ENCODE measurements around the gene UBXN11. TPM values are rescaled to one million over a fixed set of nuclear protein-coding genes. Genes with fewer than 3 reads are reported as not detected.

The UBXN11 gene
- 10 to 100 TPM; 13.8 to 48.3 (median 19.7) TPM for total RNA-seq

GRCh38 chr1:26306290-26307229, at the start of gene UBXN11:
Gene UBXN11 (minus strand): TSS chr1:26306636. CDS start chr1:26302883, 3,753 bp downstream.
- WGBS, 2 donors: 3 to 4% methylated on average over 33 to 47 of the region's 51 CpGs
- TF ChIP-seq EP300 (IDR thresholded peaks at IDR 0.05) (peak in 1 of 2 donors; percentile 43), CTCF (IDR thresholded peaks at IDR 0.05) (no peak)
- Histone ChIP-seq H3K9me3 (no peaks in the 10 kb centered on the region), H3K27ac (peak within 1 kb of the TSS in 3 of 4 donors; percentile 47 to 79 (median 51)), H3K4me1 (peaks cover 0 to 27% (median 8%) of the 10 kb centered on the region in 4 donors), H3K4me3 (peak within 1 kb of the TSS; percentile 39 to 83 (median 72)), H3K27me3 (no peaks in the 10 kb centered on the region), H3K36me3 (peaks cover 0 to under 1% (median 0%) of the 10 kb centered on the region in 3 donors)
- peak; percentile 74 to 87 for DNase-seq (ENCODE audit: low spot score in 2 of 2)

- 83 to 87% methylated on average over 5 of the region's 5 CpGs for WGBS, 2 donors
- no peak for DNase-seq (ENCODE audit: low spot score in 2 of 2)
- H3K36me3 ChIP-seq: no peaks in the 10 kb centered on the region
- H3K27ac ChIP-seq: no peak overlapping the region
- peaks cover 2 to 59% of the 10 kb centered on the region in 2 donors for H3K27me3 ChIP-seq
- no peaks in the 10 kb centered on the region for H3K9me3 ChIP-seq
- no peak overlapping the region for H3K4me3 ChIP-seq
- peaks cover 0 to 14% (median 5%) of the 10 kb centered on the region in 4 donors for H3K4me1 ChIP-seq
- TF ChIP-seq POLR2A (IDR thresholded peaks at IDR 0.05): no peak
- TF ChIP-seq EP300 (IDR thresholded peaks at IDR 0.05): no peak
- TF ChIP-seq CTCF (IDR thresholded peaks at IDR 0.05): no peak
Observed at GRCh38 chr1:26356106-26356505, 49.7 kb upstream of the UBXN11 start.

- WGBS, 2 donors: 90 to 92% methylated on average over 8 to 9 of the region's 9 CpGs
Observed at GRCh38 chr1:26354972-26355371, 48.5 kb upstream of the UBXN11 start.

GRCh38 chr1:26353976-26354820, 47.8 kb upstream of the UBXN11 start, which contains the start of gene CRYBG2:
Gene CRYBG2 (minus strand): TSS chr1:26354130. CDS start chr1:26346657, 7,473 bp downstream.
- no peaks in the 10 kb centered on the region for H3K4me1 ChIP-seq
- H3K4me3 ChIP-seq: no peak within 1 kb of the TSS
- 81 to 83% methylated on average over 7 to 20 of the region's 21 CpGs for WGBS, 2 donors
- no peak for DNase-seq (ENCODE audit: low spot score in 2 of 2)
- TF ChIP-seq EP300 (IDR thresholded peaks at IDR 0.05): no peak
- TF ChIP-seq POLR2A (IDR thresholded peaks at IDR 0.05): no peak
- TF ChIP-seq CTCF (IDR thresholded peaks at IDR 0.05): no peak
- peaks cover 0 to 40% of the 10 kb centered on the region in 2 donors for H3K27me3 ChIP-seq
- H3K27ac ChIP-seq: no peak within 1 kb of the TSS
- H3K36me3 ChIP-seq: no peaks in the 10 kb centered on the region
- H3K9me3 ChIP-seq: no peaks in the 10 kb centered on the region

More at GRCh38 chr1:26354972-26355371, 48.5 kb upstream of the UBXN11 start:
- Histone ChIP-seq H3K9me3 (no peaks in the 10 kb centered on the region), H3K36me3 (no peaks in the 10 kb centered on the region), H3K27ac (no peak overlapping the region), H3K27me3 (peaks cover 0 to 48% of the 10 kb centered on the region in 2 donors), H3K4me1 (peaks cover 0 to 4% (median 1%) of the 10 kb centered on the region in 4 donors), H3K4me3 (no peak overlapping the region)
- TF ChIP-seq CTCF (IDR thresholded peaks at IDR 0.05) (no peak), EP300 (IDR thresholded peaks at IDR 0.05) (no peak), POLR2A (IDR thresholded peaks at IDR 0.05) (no peak)
- DNase-seq (ENCODE audit: low spot score in 2 of 2): no peak

All from tibial nerve (tissue), 4 donors.